Measurements from ENCODE around the gene SLC1A3.

DNA sequence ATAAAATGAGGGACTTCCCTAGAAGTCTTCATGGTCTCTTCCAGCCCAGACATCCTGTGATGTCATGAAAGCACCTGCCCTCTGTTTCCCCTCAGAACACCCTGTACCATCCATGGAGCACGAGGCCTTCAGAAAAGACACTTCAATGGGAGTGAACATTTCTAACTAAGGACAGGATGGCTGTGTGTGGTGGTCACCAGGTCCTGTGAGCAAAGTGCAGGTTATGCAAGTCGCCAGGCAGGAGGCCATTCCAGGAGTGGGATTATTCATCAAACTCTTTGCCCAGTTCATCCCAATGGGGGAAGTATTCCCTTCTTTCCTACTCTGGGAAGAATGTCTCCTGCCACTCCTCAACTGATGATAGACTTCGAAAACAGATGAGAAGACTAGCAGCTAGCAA lies 80.5 kb downstream of the SLC1A3 start:
- TF ChIP-seq FOXM1 (IDR thresholded peaks at IDR 0.05; ENCODE audit: borderline replicate concordance) = no peak
- no peak for TF ChIP-seq FOXA1 (IDR thresholded peaks at IDR 0.05)
- TF ChIP-seq SUZ12 (IDR thresholded peaks at IDR 0.05) = no peak
- no peak for TF ChIP-seq BHLHE40 (IDR thresholded peaks at IDR 0.05; ENCODE audit: borderline replicate concordance)
- TF ChIP-seq ARNT (IDR thresholded peaks at IDR 0.05) = no peak
